HL-60 (cell line): ENCODE results near the gene CABLES2.

Experiments used
- DNase-seq, 2 experiments: peaks; one replicate each; pipeline ENCODE4 v3.0.0-alpha.2; 2010 to 2020; ENCODE audit warnings: low read depth in 1 of 2, low spot score in 1 of 2
- H3K27ac ChIP-seq: fragments of 250-450 bp; sonication (Bioruptor Pico); replicated peaks from 2 replicates; pipeline ENCODE4 v1.5.1; 2020; ENCODE audit warnings: mild to moderate bottlenecking, moderate library complexity
- H3K27me3 ChIP-seq: fragments of 250-450 bp; sonication (Bioruptor Pico); 2 replicates; pipeline ENCODE4 v1.5.1; 2021; ENCODE audit warnings: mild to moderate bottlenecking, moderate library complexity; ENCODE audit not compliant: insufficient read depth, poor library complexity, severe bottlenecking
- H3K4me3 ChIP-seq: replicated peaks from 2 replicates; pipeline ENCODE4 v1.5.1; 2011; ENCODE audit warnings: mild to moderate bottlenecking, control low read depth, low read length; ENCODE audit not compliant: insufficient read depth
- GABPA ChIP-seq: IDR thresholded peaks from 2 replicates; pipeline ENCODE4 v1.6.1; 2012; ENCODE audit warnings: low read depth
- POLR2AphosphoS5 ChIP-seq: IDR thresholded peaks from 2 replicates; pipeline ENCODE4 v1.6.1; 2012; ENCODE audit warnings: low read depth
- SPI1 ChIP-seq: IDR thresholded peaks from 2 replicates; pipeline ENCODE4 v1.6.1; 2012; ENCODE audit warnings: low read depth, mild to moderate bottlenecking, borderline replicate concordance
- TF ChIP-seq, protein P1 (sequence below): IDR thresholded peaks from 2 replicates; pipeline ENCODE4 v1.6.1; 2012; ENCODE audit warnings: low read depth; ENCODE audit not compliant: insufficient replicate concordance
- TF ChIP-seq, protein P2 (sequence below): IDR thresholded peaks from one replicate; pipeline ENCODE4 v1.5.1; 2011; ENCODE audit warnings: low read length, control low read depth, inconsistent platforms; ENCODE audit not compliant: insufficient read depth

CABLES2 gene

DNA sequence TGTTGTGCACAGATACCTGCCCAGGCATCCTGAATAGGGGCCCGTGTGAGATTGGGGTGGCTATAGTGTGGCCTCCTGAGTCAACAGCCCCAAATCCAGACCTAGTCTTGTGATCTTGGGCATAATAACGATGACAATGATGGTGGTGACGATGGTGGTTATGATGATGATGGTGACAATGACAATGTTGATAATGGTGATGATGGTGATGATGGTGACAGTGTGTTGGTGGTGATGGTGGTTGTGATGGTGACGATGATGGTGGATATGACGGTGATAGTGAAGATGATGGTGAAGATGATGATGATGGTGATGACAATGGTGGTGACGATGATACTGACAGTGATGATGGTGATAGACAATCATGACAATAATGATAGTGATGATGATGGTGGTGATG lies 25.2 kb downstream of the CABLES2 start:
- no peak for DNase-seq
- Histone ChIP-seq H3K4me3 (no peak overlapping the region), H3K27me3 (no peaks in the 10 kb centered on the region), H3K27ac (no peak overlapping the region)
- TF ChIP-seq, protein P1, sequence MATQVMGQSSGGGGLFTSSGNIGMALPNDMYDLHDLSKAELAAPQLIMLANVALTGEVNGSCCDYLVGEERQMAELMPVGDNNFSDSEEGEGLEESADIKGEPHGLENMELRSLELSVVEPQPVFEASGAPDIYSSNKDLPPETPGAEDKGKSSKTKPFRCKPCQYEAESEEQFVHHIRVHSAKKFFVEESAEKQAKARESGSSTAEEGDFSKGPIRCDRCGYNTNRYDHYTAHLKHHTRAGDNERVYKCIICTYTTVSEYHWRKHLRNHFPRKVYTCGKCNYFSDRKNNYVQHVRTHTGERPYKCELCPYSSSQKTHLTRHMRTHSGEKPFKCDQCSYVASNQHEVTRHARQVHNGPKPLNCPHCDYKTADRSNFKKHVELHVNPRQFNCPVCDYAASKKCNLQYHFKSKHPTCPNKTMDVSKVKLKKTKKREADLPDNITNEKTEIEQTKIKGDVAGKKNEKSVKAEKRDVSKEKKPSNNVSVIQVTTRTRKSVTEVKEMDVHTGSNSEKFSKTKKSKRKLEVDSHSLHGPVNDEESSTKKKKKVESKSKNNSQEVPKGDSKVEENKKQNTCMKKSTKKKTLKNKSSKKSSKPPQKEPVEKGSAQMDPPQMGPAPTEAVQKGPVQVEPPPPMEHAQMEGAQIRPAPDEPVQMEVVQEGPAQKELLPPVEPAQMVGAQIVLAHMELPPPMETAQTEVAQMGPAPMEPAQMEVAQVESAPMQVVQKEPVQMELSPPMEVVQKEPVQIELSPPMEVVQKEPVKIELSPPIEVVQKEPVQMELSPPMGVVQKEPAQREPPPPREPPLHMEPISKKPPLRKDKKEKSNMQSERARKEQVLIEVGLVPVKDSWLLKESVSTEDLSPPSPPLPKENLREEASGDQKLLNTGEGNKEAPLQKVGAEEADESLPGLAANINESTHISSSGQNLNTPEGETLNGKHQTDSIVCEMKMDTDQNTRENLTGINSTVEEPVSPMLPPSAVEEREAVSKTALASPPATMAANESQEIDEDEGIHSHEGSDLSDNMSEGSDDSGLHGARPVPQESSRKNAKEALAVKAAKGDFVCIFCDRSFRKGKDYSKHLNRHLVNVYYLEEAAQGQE, result no peak
- TF ChIP-seq, protein P2, sequence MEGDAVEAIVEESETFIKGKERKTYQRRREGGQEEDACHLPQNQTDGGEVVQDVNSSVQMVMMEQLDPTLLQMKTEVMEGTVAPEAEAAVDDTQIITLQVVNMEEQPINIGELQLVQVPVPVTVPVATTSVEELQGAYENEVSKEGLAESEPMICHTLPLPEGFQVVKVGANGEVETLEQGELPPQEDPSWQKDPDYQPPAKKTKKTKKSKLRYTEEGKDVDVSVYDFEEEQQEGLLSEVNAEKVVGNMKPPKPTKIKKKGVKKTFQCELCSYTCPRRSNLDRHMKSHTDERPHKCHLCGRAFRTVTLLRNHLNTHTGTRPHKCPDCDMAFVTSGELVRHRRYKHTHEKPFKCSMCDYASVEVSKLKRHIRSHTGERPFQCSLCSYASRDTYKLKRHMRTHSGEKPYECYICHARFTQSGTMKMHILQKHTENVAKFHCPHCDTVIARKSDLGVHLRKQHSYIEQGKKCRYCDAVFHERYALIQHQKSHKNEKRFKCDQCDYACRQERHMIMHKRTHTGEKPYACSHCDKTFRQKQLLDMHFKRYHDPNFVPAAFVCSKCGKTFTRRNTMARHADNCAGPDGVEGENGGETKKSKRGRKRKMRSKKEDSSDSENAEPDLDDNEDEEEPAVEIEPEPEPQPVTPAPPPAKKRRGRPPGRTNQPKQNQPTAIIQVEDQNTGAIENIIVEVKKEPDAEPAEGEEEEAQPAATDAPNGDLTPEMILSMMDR, result no peak
- TF ChIP-seq POLR2AphosphoS5 (no peak), GABPA (no peak), SPI1 (no peak)

DNA sequence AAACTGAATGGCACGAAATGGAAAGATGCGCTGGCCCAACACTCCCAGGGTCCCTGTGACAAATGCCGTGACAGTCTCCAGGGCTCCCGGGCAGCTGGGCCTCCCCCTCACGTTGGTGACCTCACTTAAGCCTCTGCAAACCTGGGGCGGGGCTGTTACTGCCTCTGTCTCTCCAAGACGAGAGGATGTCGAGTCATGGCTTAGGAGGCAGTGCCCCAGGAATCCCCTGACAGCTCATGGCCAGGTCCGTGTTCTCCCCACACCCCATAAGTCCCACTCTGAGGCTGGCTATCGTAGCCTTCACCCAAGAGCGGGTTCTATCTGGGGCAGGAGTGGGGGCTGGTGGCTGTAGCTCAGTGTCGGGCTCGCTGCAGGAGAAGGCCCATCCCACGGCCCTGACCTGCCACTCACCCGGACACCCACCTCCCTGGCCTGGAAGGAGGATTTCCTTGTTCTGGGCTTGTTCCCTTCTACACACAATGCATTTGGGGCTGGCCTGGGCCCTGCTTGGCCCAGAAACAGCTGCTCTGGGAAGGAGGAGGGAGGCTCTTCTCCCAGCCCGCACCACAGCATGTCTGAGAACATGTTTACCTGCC lies 25.8 kb downstream of the CABLES2 start:
- TF ChIP-seq POLR2AphosphoS5, result no peak
- no peak for TF ChIP-seq SPI1
- TF ChIP-seq GABPA, result no peak
- TF ChIP-seq, protein P1, result no peak
- DNase-seq, result no peak
- H3K27me3 ChIP-seq, result no peaks in the 10 kb centered on the region
- no peak overlapping the region for H3K27ac ChIP-seq
- no peak overlapping the region for H3K4me3 ChIP-seq

DNA sequence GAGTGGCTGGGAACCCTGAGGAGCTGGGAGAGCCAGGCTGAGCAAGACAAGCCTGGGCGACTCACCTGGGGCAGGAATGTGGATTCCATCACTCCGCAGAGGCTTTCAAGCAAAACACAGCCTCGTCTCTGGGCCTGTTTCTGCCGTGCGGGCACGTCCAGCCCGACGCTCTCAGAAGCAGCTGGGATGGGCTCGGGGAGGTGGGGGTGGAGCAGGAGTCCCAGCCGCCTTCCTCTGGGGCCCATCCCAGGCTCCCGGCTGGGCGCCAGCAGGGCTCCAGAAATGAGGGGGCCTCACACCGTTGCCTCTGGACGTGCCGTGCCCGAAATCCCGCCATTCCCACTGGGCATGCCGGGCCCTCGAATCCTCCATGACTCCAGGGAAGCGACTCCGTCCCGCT lies 28.9 kb downstream of the CABLES2 start:
- no peak overlapping the region for H3K27ac ChIP-seq
- TF ChIP-seq, protein P1, result no peak
- TF ChIP-seq, protein P2, result no peak
- no peak for TF ChIP-seq GABPA
- TF ChIP-seq SPI1, result no peak
- no peak for TF ChIP-seq POLR2AphosphoS5

More for the DNA sequence above, 28.9 kb downstream of the CABLES2 start:
- no peaks in the 10 kb centered on the region for H3K27me3 ChIP-seq
- H3K4me3 ChIP-seq, result no peak overlapping the region
- no peak for DNase-seq
